DLD1 (cell line): ENCODE data around the gene MYO1H.

ENCODE experiments used
- in situ Hi-C: cut with HindIII; loops from 2 replicates; pipeline ENCODE4 v1.10.0; 2017; ENCODE audit warnings: low sequenced_read_pairs

The MYO1H gene

DNA sequence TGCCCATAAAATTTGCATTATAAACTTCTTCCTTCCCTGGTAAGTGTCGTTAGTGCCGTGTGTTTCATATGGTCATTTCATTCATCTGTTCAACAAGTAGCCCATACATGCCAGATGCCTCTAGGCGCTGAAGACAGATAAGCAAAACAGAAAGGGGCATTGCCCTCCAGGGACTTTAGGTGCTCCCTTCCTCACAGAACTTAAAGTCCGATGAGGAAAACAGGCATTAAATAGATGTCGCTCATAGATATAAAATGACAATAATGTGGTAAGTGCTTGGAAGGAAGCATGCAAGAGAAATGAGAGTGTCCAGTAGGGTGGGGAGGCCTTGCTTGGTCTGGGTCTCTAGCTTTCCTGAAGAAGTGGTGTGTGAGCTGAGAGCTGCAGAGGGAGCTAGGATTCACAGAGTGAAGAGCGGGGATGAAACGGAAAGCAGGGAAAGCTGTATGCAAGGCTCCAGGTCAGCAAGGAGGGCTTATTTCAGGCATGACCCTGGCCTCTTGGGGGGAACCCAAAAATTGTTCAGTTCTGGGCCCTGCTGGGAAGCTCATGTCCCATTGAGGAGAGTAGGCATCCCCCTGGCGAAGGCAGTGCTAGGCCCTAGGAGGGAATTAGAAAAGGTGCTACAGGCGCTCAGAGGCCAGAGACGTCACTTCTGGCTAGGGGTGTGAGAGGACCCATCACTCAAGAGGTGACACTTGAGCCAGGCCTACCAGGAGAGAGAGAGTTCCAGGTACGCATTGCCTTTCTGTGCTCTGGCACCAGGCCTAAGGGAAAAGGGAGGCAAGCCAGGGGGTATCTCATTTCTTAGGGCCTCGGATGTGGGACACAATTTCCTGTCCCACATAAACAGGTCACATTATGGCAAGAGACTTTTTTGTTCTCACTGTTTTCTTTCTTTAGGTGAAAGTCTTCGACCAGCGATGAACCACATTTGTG, 141.6 kb downstream of the MYO1H start:
- in situ Hi-C loops = no loop called here

- in situ Hi-C loops = no loop called here
Measured at GRCh38 chr12:109489955-109490565, 142.4 kb downstream of the MYO1H start.

DNA sequence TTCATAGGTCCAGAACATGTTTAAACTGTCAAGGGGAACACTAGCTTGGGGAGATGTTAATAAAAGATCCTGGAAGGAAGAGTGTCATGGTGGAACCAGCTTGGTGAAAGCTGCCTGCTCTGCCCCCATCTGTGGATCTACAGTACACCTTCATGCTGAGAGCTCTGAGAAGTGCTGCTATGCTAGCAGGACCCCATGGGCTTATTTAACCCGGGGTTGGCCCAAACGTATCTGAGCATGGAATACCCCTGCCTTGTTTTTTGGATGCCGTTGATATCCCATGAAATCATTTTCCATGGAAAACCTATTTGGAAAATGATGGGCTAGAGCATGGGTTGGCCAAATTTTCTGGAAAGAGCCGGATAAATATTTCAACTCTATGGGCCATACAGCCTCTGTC, 144.0 kb downstream of the MYO1H start:
- in situ Hi-C loops = no loop called here

DNA sequence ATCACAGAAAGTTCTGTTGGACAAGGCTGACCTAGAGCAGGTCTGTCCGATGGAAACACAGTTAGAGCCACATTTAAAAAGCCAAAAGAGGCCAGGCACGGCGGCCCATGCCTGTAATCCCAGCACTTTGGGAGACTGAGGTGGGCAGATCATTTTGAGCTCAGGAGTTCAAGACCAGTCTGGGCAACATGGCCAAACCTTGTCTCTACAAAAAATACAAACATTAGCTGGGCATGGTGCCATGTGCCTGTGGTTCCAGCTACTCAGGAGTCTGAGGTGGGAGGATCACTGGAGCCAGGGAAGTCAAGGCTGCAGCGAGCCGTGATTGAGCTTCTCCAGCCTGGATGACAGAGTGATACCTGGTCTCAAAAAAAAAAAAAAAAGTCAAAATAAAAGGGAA, 144.7 kb downstream of the MYO1H start:
- in situ Hi-C loops = no loop called here

DNA sequence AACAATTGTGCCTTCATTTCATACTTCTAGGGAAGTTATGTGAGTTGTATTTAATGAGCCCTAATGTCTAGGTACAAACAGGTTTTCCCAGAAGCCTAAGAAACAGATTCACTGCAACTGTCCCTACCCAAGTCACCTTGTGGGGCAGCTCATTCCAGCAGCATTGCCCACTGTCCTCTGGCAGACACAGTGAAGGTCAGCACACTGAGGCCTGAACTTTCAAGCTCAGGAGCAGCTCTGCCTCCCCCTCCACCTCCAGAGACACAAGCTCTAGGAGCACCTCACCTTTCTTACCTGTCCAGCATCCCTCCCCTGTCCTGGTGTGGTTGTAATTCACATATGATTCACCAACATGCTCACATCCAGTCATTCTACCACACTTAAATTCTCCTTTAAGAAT, 145.4 kb downstream of the MYO1H start:
- in situ Hi-C loops = no loop called here

DNA sequence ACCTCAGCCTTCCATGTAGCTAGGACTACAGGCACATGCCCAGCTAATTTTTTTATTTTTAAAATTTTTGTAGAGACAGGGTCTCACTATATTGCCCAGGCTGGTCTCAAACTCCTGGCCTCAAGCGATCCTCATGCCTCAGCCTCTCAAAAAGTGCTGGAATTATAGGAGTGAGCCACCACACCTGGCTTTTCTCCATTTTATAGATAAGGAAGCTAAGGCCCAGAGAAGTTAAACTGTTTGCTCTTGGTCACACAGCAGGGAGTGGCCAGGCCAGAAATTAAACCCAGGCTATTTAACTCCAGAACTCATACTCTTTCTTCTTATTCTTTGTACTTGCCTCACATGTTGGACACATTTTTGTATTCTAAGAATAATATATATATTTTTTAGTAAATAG, 146.2 kb downstream of the MYO1H start:
- in situ Hi-C loops = no loop called here

DNA sequence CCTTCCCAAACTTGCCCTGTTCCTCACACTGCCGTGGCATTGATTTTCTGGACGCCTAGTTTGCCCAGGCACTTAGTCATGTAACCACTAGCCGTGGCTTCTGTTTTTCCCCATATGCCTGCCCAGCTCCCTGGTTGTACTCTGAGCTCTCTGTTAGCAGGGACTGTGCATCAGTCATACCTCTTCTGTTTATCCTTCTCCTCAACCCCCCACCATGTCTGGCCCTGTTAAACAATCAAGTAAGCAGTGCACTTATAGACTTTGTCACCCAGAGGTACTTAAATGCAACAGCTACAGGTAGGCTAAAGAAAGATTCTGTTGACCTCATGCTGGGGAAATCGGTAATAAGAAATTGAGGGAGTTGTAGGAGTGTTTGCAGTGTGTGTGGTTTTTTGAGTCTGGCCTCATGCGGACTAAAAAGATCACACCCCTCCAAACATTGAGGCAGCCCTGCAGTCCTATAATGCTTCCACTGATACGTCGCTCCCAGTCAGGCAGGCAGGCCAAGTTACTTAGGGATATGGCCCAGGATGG, 146.7 kb downstream of the MYO1H start:
- in situ Hi-C loops = no loop called here

DNA sequence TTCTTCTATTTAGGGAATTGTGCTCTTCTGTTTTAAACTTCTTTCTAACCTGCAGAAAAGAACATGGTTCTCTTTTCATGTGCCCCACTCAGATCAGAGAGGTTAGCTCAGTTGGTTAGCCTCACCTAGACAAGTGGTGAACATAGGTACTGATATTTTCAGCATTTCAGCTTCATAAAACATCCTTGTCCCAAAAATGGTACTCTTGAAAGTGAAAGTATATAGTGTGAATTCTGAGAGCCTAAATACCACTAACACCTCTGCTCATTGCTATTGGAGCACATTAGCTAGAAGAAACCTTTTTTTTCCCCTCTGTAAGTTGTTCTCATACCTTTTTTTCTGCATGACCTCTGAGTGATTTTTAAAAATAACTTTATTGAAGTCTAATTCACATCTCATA, 147.3 kb downstream of the MYO1H start:
- in situ Hi-C loops = no loop called here

DNA sequence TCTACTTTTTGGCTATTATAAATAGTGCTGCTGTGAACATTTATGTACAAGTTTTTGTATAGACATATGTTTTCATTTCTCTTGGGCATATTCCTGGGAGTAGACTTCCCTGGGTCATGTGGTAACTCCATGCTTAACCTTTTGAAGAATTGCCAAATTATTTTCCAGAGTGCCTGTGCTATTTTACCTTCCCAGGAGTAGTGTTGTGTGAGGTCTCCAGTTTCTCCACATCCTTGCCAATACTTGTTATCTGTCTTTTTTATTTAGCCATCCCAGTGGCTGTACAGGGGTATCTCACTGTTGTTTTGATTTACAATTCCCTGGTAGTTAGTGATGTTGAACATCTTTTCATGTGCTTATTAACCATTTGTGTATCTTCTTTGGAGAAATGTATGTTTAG, 148.6 kb downstream of the MYO1H start:
- in situ Hi-C loops = no loop called here

DNA sequence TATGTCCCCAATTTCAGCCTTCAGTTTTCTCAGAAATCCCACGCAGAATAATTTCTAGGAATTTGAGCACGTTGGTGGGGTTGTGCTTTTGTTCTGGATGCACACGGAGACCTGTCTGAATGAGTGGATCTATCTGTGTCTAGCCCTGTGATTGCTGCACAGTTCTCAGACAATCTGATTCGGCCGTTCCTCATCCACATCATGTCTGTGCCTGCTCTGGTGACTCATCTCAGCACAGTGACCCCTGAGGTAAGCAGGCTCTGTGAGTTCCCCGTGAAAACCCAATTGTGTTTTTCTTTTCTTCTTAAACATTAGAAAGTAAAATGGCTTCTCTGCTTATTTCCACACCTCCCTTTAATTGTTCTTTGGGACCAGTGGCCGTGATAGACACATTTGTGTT, 150.0 kb downstream of the MYO1H start:
- in situ Hi-C loops = no loop called here
